DND-41 (cell line): ENCODE measurements around the gene PAMR1.

Experiments used
- EZH2 ChIP-seq: IDR thresholded peaks from 3 replicates; pipeline ENCODE4 v1.6.1; 2012; ENCODE audit warnings: borderline replicate concordance, low read depth, mild to moderate bottlenecking, moderate library complexity, low read length, inconsistent platforms; ENCODE audit not compliant: severe bottlenecking
- TF ChIP-seq, protein P1 (sequence below): IDR thresholded peaks from 2 replicates; pipeline ENCODE4 v1.5.1; 2012; ENCODE audit warnings: borderline replicate concordance, low read length, moderate library complexity, mild to moderate bottlenecking; ENCODE audit not compliant: poor library complexity, severe bottlenecking; ENCODE audit errors: extremely low read depth

GRCh38 chr11:35391922-35392688 is 133.3 kb downstream of the PAMR1 start:
- TF ChIP-seq, protein P1, sequence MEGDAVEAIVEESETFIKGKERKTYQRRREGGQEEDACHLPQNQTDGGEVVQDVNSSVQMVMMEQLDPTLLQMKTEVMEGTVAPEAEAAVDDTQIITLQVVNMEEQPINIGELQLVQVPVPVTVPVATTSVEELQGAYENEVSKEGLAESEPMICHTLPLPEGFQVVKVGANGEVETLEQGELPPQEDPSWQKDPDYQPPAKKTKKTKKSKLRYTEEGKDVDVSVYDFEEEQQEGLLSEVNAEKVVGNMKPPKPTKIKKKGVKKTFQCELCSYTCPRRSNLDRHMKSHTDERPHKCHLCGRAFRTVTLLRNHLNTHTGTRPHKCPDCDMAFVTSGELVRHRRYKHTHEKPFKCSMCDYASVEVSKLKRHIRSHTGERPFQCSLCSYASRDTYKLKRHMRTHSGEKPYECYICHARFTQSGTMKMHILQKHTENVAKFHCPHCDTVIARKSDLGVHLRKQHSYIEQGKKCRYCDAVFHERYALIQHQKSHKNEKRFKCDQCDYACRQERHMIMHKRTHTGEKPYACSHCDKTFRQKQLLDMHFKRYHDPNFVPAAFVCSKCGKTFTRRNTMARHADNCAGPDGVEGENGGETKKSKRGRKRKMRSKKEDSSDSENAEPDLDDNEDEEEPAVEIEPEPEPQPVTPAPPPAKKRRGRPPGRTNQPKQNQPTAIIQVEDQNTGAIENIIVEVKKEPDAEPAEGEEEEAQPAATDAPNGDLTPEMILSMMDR, result peak; percentile 93
- no peak for TF ChIP-seq EZH2
